Fibroblast of lung (primary cell): ENCODE results near the gene RERE.

ENCODE experiments used
- CTCF ChIP-seq, 2 donors: IDR thresholded peaks in 1 of 2; conservative IDR thresholded peaks in 1 of 2; 1 replicate in 1 of 2; 2 replicates in 1 of 2; pipeline ENCODE4 v1.5.1; 2011 to 2012; ENCODE audit warnings: low read length in 2 of 2, control low read depth in 1 of 2, inconsistent platforms in 1 of 2, low read depth in 1 of 2, mild to moderate bottlenecking in 1 of 2
- EZH2 ChIP-seq: IDR thresholded peaks from 2 replicates; pipeline ENCODE4 v1.5.1; 2012; ENCODE audit warnings: low read length, control low read depth, mild to moderate bottlenecking; ENCODE audit errors: missing control alignments

DNA sequence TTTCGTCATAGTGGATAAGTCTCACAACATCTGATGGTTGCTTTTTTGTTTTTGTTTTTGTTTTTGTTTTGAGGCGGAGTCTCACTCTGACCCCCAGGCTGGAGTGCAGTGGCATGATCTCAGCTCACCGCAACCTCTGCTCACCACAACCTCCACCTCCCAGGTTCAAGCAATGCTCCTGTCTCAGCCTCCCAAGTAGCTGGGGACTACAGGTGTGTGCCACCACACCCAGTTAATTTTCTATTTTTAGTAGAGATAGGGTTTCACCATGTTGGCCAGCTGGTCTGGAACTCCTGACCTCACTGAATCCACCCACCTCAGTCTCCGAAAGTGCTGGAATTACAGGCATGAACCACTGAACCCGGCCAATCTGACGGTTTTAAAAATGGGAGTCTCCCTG, 109.2 kb downstream of the RERE start:
- TF ChIP-seq CTCF (conservative IDR thresholded peaks at IDR 0.05 in 1 of 2, IDR thresholded peaks at IDR 0.05 in 1 of 2; ENCODE audit: low read depth in 1 of 2, low read length in 2 of 2) (no peak), EZH2 (no peak)
